Transverse colon (tissue), 3 donors: Measurements from ENCODE around the gene TXNL1.

ENCODE experiments used
- POLR2A ChIP-seq: fragments of 450-650 bp; IDR thresholded peaks from one replicate; pipeline ENCODE4 v1.6.1; 2016; ENCODE audit warnings: antibody characterized with exemption, mild to moderate bottlenecking, moderate library complexity
- POLR2AphosphoS5 ChIP-seq, 3 donors: sonication (generic); formaldehyde crosslinking; IDR thresholded peaks; one replicate each; pipeline ENCODE4 v1.6.1; 2016; ENCODE audit warnings: antibody characterized with exemption in 3 of 3

GRCh38 chr18:56652802-56653201, 14.4 kb upstream of the TXNL1 start:
- TF ChIP-seq POLR2A = no peak
- TF ChIP-seq POLR2AphosphoS5 (IDR thresholded peaks at IDR 0.05) = no peak
